T-helper 1 cell treated with Interleukin-12 subunit alpha and Interleukin-12 subunit beta and Interleukin-4 antibody, amounts not matched to agents 30 μg/mL and 1 μg/mL, for 36 hours (primary cell): ENCODE data around the gene CILP.

ENCODE experiments used
- H3K27ac Mint-ChIP-seq: one replicate; pipeline ENCODE4 v1.8.0; 2021; ENCODE audit warnings: mild to moderate bottlenecking, mixed read lengths
- H3K27me3 Mint-ChIP-seq: one replicate; pipeline ENCODE4 v1.8.0; 2021; ENCODE audit warnings: low read depth, mixed read lengths
- H3K36me3 Mint-ChIP-seq: one replicate; pipeline ENCODE4 v1.8.0; 2021; ENCODE audit warnings: low read depth, mixed read lengths
- H3K4me1 Mint-ChIP-seq: one replicate; pipeline ENCODE4 v1.8.0; 2021; ENCODE audit warnings: low read depth, mixed read lengths
- H3K4me3 Mint-ChIP-seq: one replicate; pipeline ENCODE4 v1.8.0; 2021; ENCODE audit warnings: mild to moderate bottlenecking, moderate library complexity, mixed read lengths
- H3K9me3 Mint-ChIP-seq: one replicate; pipeline ENCODE4 v1.8.0; 2021; ENCODE audit warnings: mixed read lengths

The CILP gene, protein sequence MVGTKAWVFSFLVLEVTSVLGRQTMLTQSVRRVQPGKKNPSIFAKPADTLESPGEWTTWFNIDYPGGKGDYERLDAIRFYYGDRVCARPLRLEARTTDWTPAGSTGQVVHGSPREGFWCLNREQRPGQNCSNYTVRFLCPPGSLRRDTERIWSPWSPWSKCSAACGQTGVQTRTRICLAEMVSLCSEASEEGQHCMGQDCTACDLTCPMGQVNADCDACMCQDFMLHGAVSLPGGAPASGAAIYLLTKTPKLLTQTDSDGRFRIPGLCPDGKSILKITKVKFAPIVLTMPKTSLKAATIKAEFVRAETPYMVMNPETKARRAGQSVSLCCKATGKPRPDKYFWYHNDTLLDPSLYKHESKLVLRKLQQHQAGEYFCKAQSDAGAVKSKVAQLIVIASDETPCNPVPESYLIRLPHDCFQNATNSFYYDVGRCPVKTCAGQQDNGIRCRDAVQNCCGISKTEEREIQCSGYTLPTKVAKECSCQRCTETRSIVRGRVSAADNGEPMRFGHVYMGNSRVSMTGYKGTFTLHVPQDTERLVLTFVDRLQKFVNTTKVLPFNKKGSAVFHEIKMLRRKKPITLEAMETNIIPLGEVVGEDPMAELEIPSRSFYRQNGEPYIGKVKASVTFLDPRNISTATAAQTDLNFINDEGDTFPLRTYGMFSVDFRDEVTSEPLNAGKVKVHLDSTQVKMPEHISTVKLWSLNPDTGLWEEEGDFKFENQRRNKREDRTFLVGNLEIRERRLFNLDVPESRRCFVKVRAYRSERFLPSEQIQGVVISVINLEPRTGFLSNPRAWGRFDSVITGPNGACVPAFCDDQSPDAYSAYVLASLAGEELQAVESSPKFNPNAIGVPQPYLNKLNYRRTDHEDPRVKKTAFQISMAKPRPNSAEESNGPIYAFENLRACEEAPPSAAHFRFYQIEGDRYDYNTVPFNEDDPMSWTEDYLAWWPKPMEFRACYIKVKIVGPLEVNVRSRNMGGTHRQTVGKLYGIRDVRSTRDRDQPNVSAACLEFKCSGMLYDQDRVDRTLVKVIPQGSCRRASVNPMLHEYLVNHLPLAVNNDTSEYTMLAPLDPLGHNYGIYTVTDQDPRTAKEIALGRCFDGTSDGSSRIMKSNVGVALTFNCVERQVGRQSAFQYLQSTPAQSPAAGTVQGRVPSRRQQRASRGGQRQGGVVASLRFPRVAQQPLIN

DNA sequence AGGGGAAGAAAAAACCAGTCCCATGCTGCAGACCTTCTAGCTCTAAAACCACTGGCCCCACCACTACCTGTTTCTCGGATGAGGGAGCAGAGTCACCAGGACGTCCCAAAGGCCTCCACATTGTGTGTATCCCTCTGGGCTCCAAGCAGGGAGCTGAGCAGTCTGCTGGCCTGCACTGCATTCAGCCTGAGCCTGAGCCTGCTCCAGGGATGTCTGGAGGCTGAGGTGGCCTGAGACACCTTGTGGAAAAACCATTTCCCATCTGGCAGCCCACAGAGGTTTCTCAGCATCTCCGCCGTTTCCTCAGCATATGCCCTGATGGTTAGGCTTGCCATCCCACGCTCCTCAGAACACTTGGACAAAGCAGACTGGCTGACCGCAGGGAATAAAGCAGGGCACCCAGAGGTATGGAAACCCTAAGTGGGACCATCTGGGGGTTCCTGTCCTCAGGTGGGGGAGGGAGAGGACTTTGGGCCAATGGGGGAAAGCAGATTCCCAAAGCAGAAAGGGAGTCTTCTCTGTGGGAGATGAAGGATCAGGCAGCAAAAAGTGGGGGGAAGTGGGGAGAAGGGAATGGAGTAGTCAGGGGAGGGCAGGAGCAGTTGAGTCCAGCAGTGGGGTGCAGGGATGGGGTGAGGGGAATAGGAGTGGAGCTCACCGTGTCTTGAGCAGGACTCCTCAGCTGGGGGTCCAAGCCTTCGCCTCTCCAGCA, at the start of gene CILP:
Gene CILP, minus strand, starts transcription at position 704 of the 712 bp plus-strand sequence. CDS start 1,718 bp downstream, outside the sequence.
- Mint-ChIP-seq H3K36me3 (no peaks in the 10 kb centered on the region), H3K4me3 (no peak within 1 kb of the TSS), H3K27ac (no peak within 1 kb of the TSS), H3K9me3 (no peaks in the 10 kb centered on the region), H3K4me1 (no peaks in the 10 kb centered on the region), H3K27me3 (no peaks in the 10 kb centered on the region)

DNA sequence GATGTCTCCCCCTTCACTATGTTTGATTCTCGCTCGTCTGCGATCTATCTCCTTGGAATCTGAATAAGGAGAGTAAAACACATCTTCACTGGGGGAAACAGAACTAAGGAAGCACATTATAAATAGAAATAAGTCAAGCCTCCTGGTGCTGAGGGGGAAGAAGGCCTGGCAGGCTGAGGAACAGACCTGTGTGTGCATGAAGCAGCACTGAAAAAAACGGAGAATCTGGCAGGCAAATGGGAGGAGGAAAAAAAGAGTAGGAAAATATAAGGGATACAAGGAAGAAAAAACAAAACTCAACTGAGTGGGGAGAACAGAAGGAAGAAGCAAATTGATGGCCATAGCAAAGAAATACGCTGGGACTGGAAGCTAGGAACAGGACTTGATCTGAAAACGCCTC, 49.7 kb upstream of the CILP start:
- Mint-ChIP-seq H3K4me3 (no peak overlapping the region), H3K27ac (no peak overlapping the region), H3K27me3 (no peaks in the 10 kb centered on the region), H3K36me3 (peaks cover 20% of the 10 kb centered on the region), H3K9me3 (no peaks in the 10 kb centered on the region), H3K4me1 (no peaks in the 10 kb centered on the region)

DNA sequence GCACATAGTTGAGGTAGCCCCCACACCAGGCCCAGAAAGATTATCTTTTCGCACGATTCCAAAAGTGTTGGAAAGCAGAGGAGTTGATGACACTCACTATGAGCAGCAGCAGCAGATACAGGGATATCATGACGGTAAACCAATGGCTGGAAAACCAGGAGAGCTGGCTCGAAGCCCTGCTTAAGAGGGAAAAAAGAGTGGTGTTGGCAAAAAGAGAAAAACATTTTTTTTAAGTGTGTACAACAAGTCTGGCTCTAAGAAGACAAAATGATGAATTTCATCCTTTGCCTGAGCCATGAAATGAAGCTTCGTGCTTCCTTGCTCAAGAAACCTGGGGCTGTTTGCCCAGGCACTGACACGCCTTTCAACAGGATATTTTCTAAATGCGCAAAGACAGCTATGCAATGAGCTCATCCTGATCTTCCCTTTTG, 48.1 kb upstream of the CILP start:
- Mint-ChIP-seq H3K4me3 (no peak overlapping the region), H3K36me3 (peaks cover 20% of the 10 kb centered on the region), H3K27ac (no peak overlapping the region), H3K4me1 (no peaks in the 10 kb centered on the region), H3K9me3 (no peaks in the 10 kb centered on the region), H3K27me3 (no peaks in the 10 kb centered on the region)

DNA sequence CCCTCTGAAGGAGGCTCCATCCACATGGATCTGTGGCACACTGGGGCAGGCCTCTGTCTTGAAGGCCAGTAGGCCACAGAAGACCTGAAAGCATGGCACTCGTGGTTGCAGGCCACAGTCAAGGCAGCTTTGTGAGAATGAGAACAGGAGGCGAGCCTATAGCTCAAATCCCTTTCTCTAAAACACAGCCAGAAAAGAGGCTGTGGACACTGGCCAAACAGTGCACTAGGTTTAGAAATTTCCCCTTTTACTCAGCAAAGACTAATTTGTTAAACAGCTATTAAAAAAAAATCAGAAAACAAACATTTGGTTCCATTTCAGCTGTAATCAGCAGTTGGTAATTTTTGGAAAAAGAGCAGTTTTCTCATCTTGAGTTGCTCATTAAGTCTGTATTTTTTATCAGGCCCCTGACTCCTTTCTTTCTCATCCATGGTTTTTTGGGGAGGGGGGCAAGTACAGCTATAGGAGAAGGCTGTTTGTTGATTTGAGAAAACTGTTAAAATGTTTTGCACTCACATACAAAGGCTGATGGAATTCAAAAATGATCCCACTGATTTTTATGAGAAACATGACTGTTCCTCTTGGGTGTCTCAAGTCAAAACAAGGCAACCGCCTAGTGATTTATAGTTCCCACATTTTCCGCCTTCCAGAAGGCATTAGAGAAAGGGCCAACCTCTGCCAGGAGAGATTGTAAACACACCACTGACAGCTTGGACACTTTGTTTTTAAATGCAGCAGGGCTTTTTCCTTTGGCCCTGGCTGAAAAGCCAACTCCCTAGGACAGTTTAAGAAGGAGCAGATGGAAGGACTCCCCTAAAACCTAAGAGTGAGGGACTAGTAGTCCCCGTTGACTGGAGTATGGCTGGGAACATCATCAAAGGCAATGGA, 47.3 kb upstream of the CILP start:
- no peaks in the 10 kb centered on the region for H3K9me3 Mint-ChIP-seq
- H3K27ac Mint-ChIP-seq, result no peak overlapping the region
- H3K4me1 Mint-ChIP-seq, result no peaks in the 10 kb centered on the region
- peaks cover 20% of the 10 kb centered on the region for H3K36me3 Mint-ChIP-seq
- no peak overlapping the region for H3K4me3 Mint-ChIP-seq
- no peaks in the 10 kb centered on the region for H3K27me3 Mint-ChIP-seq

DNA sequence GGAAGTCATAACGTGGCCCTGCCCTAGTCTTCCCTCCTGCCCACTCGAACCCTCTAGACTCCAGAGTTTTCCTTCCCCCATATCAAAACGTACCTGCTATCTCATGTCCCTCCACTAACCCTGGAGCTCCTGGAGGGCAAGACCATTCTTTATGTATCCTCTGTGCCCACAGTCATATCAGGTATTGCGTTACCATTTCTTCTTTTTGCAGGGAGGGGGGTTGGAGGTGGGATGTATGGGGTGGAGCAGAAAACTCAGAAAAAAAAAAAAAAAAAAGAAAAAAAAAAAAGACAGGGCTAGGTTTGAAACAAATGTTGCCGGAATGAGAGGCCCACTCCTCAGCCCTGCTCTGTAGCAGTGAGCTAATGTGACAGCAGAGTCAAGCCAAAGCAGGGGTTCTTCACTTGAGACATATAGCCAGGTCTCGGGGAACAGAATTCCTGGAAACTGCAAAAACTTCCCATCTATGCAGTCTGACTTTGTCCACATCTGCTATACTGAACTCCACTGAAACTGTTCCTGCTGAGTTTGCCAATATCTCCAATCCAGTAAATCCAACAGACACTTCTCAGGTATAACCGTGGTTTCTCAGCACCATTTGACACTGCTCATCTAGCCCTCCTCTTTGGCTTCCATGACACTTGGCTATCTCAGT, 44.3 kb upstream of the CILP start:
- H3K4me3 Mint-ChIP-seq, result no peak overlapping the region
- no peaks in the 10 kb centered on the region for H3K4me1 Mint-ChIP-seq
- no peaks in the 10 kb centered on the region for H3K27me3 Mint-ChIP-seq
- no peak overlapping the region for H3K27ac Mint-ChIP-seq
- H3K9me3 Mint-ChIP-seq, result no peaks in the 10 kb centered on the region
- peaks cover 11% of the 10 kb centered on the region for H3K36me3 Mint-ChIP-seq

DNA sequence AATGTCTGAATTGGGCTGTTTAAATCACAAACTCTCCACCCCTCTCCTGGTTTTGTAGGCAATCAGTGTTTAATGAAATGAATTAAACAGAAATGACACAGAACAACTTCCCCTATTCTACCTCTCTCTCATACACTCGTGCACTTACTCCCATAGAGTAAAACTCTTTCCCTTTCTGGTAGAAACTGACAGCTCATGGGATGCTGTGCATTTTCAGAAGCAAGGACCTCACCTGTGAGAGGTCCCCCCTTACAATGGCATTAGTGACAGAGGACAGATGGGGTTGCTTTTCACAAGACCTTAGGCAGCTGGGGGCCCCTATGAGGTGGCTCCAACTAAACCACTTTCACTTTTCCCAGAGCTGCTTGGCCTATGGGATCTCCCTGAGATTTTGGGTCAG, 43.5 kb upstream of the CILP start:
- Mint-ChIP-seq H3K36me3 (peaks cover 6% of the 10 kb centered on the region), H3K27me3 (no peaks in the 10 kb centered on the region), H3K27ac (no peak overlapping the region), H3K4me1 (peaks cover under 1% of the 10 kb centered on the region), H3K4me3 (no peak overlapping the region), H3K9me3 (no peaks in the 10 kb centered on the region)

DNA sequence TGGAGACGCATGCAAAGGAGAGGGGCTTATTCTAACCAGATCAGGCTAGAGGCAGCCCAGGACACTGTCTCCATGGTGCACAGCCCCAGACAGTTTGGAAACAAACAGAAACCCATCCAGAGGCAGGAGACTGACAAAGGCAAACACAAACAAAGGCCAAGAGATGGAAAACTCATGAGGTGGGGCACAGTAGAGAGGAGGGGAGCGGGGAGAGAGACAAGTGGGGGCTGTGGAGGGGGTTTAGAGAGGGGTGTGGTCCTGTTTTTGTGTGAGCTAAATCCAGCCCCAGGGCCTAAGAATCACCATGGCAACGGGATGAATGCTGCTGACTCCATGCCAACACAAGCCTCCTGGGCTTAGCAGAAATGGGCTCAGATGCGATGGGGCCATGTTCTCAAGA, 43.1 kb upstream of the CILP start:
- peaks cover 4% of the 10 kb centered on the region for H3K36me3 Mint-ChIP-seq
- no peak overlapping the region for H3K4me3 Mint-ChIP-seq
- no peaks in the 10 kb centered on the region for H3K9me3 Mint-ChIP-seq
- H3K4me1 Mint-ChIP-seq, result peaks cover 5% of the 10 kb centered on the region
- no peak overlapping the region for H3K27ac Mint-ChIP-seq
- no peaks in the 10 kb centered on the region for H3K27me3 Mint-ChIP-seq

DNA sequence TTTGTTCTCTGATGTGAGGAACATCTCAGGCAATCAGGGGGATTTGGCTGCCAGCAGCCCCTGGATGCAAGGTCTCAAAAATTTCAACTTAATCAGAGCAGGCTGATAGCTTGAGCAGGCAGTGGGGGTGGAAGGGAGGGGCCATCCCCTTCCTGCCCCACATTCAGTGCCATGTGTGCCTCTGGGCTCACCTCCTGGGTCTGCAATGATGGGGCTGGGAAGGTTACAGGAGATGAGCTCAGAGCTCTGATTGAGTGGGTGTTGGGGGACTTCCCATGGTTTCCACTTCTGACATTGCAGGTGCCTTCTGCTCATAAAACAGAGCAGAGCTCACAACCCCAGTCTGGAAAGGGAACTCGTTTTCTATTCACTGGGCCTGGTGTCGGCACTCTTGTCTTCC, 38.4 kb upstream of the CILP start:
- Mint-ChIP-seq H3K4me1 (peaks cover 7% of the 10 kb centered on the region), H3K9me3 (no peaks in the 10 kb centered on the region), H3K27ac (no peak overlapping the region), H3K4me3 (no peak overlapping the region), H3K36me3 (peaks cover 6% of the 10 kb centered on the region), H3K27me3 (no peaks in the 10 kb centered on the region)

DNA sequence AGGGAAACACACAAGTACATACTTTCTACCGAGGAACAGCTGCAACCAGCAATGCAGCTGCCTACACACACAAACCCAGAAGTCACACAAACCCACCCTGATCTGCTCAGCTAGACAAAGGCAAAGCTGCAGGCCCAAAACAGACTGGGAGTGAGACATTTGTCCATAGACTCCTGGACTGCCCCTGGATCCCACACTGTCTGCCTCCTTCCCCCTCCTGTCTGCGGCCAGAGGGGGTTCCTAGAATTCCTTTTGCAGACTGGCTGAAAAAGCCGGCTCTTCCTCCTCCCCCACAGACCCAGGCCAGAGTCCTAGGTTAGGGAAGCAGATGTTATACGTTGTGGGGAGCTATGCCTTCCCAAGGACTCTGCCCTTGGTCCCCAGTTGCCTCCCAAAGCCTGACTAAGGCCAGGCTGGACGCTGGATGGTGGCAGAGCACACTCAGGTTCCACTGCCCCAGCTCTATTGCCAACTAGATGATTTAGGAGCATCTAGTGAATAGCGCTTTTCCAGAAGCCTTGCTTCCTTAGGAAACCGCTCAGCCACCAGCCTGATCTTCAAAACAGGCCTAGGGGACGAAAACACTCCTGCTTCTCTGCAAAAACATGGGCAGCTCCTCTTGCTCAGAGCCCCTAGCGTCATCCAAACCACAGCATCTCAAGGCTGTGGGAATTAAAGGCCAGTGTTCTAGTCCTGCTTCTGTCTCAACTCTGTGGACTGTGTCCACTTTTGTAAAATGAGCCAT, 37.4 kb upstream of the CILP start:
- Mint-ChIP-seq H3K27ac (no peak overlapping the region), H3K4me1 (peaks cover 7% of the 10 kb centered on the region), H3K9me3 (no peaks in the 10 kb centered on the region), H3K36me3 (peaks cover 6% of the 10 kb centered on the region), H3K4me3 (no peak overlapping the region), H3K27me3 (no peaks in the 10 kb centered on the region)

DNA sequence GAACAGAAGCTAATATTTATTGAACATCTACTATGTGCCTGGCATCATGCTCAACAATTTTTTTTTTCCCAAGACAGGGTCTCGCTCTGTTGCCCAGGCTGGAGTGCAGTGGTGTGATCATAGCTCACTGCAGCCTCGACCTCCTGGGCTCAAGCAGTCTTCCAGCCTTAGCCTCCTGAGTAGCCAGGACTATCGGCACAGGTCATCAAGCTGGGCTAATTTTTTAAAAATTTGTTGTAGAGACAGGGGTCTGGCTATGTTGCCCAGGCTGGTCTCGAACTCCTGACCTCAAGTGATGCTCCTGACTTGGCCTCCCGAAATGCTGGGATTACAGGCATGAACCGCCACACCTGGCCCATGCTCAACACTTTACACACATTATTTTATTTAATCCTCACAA, 35.7 kb upstream of the CILP start:
- Mint-ChIP-seq H3K9me3 (no peaks in the 10 kb centered on the region), H3K4me3 (no peak overlapping the region), H3K27ac (no peak overlapping the region)

DNA sequence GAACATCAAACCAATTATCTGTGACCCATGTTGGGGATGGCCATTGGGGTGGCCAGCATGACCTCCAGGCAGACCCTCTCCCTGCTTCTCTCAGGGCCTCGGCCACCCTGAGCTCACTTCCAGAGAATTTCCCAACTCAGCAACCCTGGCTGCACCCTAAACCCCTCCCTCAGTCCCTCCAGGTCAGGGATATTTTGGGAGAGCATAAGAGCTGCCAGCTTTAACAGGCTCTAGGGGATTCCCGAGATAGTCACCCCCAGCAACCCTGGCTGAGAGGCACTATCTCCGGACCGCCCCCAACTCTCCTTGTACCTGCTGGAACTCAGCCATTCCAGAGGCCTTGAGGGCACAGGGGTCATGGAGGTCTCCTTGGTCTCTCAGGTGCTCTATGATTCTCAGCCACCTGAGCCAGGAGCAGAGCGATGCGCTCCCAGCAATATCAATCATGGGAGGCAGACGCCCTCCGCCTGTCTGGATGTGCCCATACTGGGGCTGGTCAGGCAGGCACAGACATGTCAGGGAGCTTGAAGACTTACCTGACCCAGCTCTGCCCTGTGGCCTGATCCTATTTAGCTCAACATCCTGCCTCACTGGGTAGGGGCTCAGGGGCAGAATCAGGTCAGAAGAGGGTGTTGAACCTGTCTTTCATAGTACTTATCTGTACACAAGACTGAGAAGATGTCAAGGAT, 34.9 kb upstream of the CILP start:
- Mint-ChIP-seq H3K4me1 (peaks cover 7% of the 10 kb centered on the region), H3K9me3 (no peaks in the 10 kb centered on the region), H3K27me3 (no peaks in the 10 kb centered on the region), H3K4me3 (no peak overlapping the region), H3K36me3 (peaks cover 4% of the 10 kb centered on the region), H3K27ac (no peak overlapping the region)

More for the DNA sequence above, 35.7 kb upstream of the CILP start:
- peaks cover 4% of the 10 kb centered on the region for H3K36me3 Mint-ChIP-seq
- H3K27me3 Mint-ChIP-seq, result no peaks in the 10 kb centered on the region
- peaks cover 7% of the 10 kb centered on the region for H3K4me1 Mint-ChIP-seq
